Parathyroid adenoma (tissue), 2 donors: ENCODE results near the gene PNMA6E.
A peak's percentile ranks its signal among the peaks of the same experiment; 100 is the strongest.

ENCODE experiments used
- H2AFZ ChIP-seq: fragments of 300-600 bp; sonication (generic); one replicate; pipeline ENCODE4 v1.7.0; 2017; ENCODE audit warnings: antibody characterized with exemption, mild to moderate bottlenecking
- H3K27ac ChIP-seq: fragments of 300-600 bp; sonication (generic); one replicate; pipeline ENCODE4 v1.7.0; 2017
- H3K27me3 ChIP-seq: fragments of 300-600 bp; sonication (generic); one replicate; pipeline ENCODE4 v1.7.0; 2017; ENCODE audit warnings: low read length; ENCODE audit not compliant: control insufficient read depth, insufficient read depth
- H3K36me3 ChIP-seq: fragments of 300-600 bp; sonication (generic); one replicate; pipeline ENCODE4 v1.7.0; 2017; ENCODE audit warnings: low read length; ENCODE audit not compliant: control insufficient read depth, insufficient read depth
- H3K4me1 ChIP-seq: fragments of 300-600 bp; sonication (generic); one replicate; pipeline ENCODE4 v1.7.0; 2017; ENCODE audit warnings: control low read depth
- H3K4me2 ChIP-seq: fragments of 300-600 bp; sonication (generic); one replicate; pipeline ENCODE4 v1.7.0; 2017; ENCODE audit warnings: low read length
- H3K4me3 ChIP-seq: fragments of 300-600 bp; sonication (generic); one replicate; pipeline ENCODE4 v1.7.0; 2017; ENCODE audit warnings: low read depth, low read length
- H3K79me2 ChIP-seq: fragments of 300-600 bp; sonication (generic); one replicate; pipeline ENCODE4 v1.7.0; 2017; ENCODE audit warnings: control low read depth
- H3K9ac ChIP-seq: fragments of 300-600 bp; sonication (generic); one replicate; pipeline ENCODE4 v1.7.0; 2017; ENCODE audit warnings: mild to moderate bottlenecking
- H3K9me3 ChIP-seq: fragments of 300-600 bp; sonication (generic); one replicate; pipeline ENCODE4 v1.7.0; 2017; ENCODE audit warnings: low read length; ENCODE audit not compliant: control insufficient read depth
- CTCF ChIP-seq: fragments of 300-600 bp; sonication (generic); IDR thresholded peaks from one replicate; pipeline ENCODE4 v1.7.0; 2017; ENCODE audit warnings: antibody characterized with exemption, mild to moderate bottlenecking
- donor health status: primary hyperparathyroidism.

PNMA6E gene

GRCh38 chrX:153417637-153418036 is 16.5 kb upstream of the PNMA6E start:
- Histone ChIP-seq H3K9me3 (no peaks in the 10 kb centered on the region), H3K9ac (no peak overlapping the region), H3K4me2 (no peak overlapping the region)

GRCh38 chrX:153416781-153417450 is 15.8 kb upstream of the PNMA6E start:
- H3K27ac ChIP-seq: peak overlapping the region; percentile 36
- H3K9ac ChIP-seq: no peak overlapping the region
- no peaks in the 10 kb centered on the region for H3K9me3 ChIP-seq
- H2AFZ ChIP-seq: peak overlapping the region; percentile 28
- peaks cover 2% of the 10 kb centered on the region for H3K79me2 ChIP-seq
- no peak for TF ChIP-seq CTCF
- no peaks in the 10 kb centered on the region for H3K36me3 ChIP-seq
- peaks cover 4% of the 10 kb centered on the region for H3K4me1 ChIP-seq
- no peak overlapping the region for H3K4me3 ChIP-seq
- no peak overlapping the region for H3K4me2 ChIP-seq
- no peaks in the 10 kb centered on the region for H3K27me3 ChIP-seq

More at GRCh38 chrX:153417637-153418036, 16.5 kb upstream of the PNMA6E start:
- no peak overlapping the region for H3K4me3 ChIP-seq
- no peak overlapping the region for H2AFZ ChIP-seq
- H3K36me3 ChIP-seq: no peaks in the 10 kb centered on the region
- H3K79me2 ChIP-seq: peaks cover 2% of the 10 kb centered on the region
- no peak overlapping the region for H3K27ac ChIP-seq
- H3K27me3 ChIP-seq: no peaks in the 10 kb centered on the region
- peaks cover 4% of the 10 kb centered on the region for H3K4me1 ChIP-seq
- TF ChIP-seq CTCF: no peak

GRCh38 chrX:153414856-153415510 is 13.8 kb upstream of the PNMA6E start:
- H2AFZ ChIP-seq: no peak overlapping the region
- peaks cover 4% of the 10 kb centered on the region for H3K4me1 ChIP-seq
- H3K4me3 ChIP-seq: no peak overlapping the region
- no peaks in the 10 kb centered on the region for H3K27me3 ChIP-seq
- H3K9me3 ChIP-seq: no peaks in the 10 kb centered on the region
- H3K4me2 ChIP-seq: no peak overlapping the region
- no peak overlapping the region for H3K9ac ChIP-seq
- H3K79me2 ChIP-seq: peaks cover 2% of the 10 kb centered on the region
- TF ChIP-seq CTCF: no peak
- no peaks in the 10 kb centered on the region for H3K36me3 ChIP-seq
- H3K27ac ChIP-seq: no peak overlapping the region

GRCh38 chrX:153413731-153414130 is 12.6 kb upstream of the PNMA6E start:
- no peaks in the 10 kb centered on the region for H3K9me3 ChIP-seq
- H3K9ac ChIP-seq: no peak overlapping the region
- TF ChIP-seq CTCF: no peak
- H3K36me3 ChIP-seq: no peaks in the 10 kb centered on the region
- no peak overlapping the region for H3K4me2 ChIP-seq
- peaks cover 4% of the 10 kb centered on the region for H3K4me1 ChIP-seq
- no peak overlapping the region for H3K27ac ChIP-seq
- H3K79me2 ChIP-seq: peaks cover 2% of the 10 kb centered on the region
- H3K4me3 ChIP-seq: no peak overlapping the region
- H3K27me3 ChIP-seq: no peaks in the 10 kb centered on the region
- no peak overlapping the region for H2AFZ ChIP-seq
